ENCODE results near the gene TPX2.

DNA sequence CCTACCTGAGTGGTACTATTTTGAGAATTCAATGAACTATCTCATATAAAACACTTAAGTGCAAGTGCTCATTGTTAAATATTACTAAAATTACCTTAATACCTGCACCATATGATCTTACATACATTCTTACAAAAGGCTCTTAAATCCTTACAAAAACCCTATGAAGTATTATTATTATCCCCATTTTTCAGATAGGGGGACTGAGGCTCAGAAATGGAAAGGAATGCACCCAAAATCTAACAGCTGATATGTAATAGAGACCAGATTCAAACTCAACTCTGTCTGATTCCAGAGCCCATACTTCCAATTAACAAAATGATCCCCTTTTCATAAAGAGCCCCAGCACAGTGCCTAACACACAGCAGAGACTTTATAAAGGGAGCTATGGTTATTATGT lies 33.9 kb upstream of the TPX2 start:
- TF ChIP-seq, protein P1, sequence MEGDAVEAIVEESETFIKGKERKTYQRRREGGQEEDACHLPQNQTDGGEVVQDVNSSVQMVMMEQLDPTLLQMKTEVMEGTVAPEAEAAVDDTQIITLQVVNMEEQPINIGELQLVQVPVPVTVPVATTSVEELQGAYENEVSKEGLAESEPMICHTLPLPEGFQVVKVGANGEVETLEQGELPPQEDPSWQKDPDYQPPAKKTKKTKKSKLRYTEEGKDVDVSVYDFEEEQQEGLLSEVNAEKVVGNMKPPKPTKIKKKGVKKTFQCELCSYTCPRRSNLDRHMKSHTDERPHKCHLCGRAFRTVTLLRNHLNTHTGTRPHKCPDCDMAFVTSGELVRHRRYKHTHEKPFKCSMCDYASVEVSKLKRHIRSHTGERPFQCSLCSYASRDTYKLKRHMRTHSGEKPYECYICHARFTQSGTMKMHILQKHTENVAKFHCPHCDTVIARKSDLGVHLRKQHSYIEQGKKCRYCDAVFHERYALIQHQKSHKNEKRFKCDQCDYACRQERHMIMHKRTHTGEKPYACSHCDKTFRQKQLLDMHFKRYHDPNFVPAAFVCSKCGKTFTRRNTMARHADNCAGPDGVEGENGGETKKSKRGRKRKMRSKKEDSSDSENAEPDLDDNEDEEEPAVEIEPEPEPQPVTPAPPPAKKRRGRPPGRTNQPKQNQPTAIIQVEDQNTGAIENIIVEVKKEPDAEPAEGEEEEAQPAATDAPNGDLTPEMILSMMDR (IDR thresholded peaks at IDR 0.05) = no peak
- TF ChIP-seq POLR2A (IDR thresholded peaks at IDR 0.05; ENCODE audit: low read length) (no peak), HMGXB4 (CRISPR knock-in tag; IDR thresholded peaks at IDR 0.05; ENCODE audit: borderline replicate concordance) (no peak), HOXB5 (CRISPR knock-in tag; IDR thresholded peaks at IDR 0.05) (no peak), EHMT2 (IDR thresholded peaks at IDR 0.05; ENCODE audit: low read depth) (no peak), JUN (IDR thresholded peaks at IDR 0.05) (no peak), MYC (IDR thresholded peaks at IDR 0.05; ENCODE audit: borderline replicate concordance, low read length) (no peak), RNF2 (IDR thresholded peaks at IDR 0.05; ENCODE audit: borderline replicate concordance, low read depth) (no peak)
